Measurements from ENCODE around the gene AKIRIN2.
A peak's percentile ranks its signal among the peaks of the same experiment; 100 is the strongest.

Gene AKIRIN2

DNA sequence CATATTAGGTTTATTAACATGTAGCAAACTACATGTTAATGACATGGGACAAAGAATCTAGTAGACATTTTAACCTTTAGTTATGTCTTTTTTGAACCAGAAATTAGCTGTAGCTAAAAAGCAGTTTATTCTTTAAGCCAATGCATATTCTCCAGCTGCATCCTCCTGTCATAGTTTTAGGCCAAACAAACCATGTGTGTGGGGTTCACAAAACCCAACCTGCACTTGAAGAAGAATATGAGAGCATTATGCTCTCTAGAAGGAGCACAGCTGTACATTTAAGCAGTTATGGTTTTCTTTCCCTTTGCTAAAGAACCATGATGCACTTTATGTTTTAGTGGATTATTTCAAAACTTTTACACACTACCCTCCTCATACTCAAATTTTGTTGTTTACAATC lies 46.2 kb downstream of the AKIRIN2 start:
- no peak for DNase-seq (ENCODE audit: low read depth)

DNA sequence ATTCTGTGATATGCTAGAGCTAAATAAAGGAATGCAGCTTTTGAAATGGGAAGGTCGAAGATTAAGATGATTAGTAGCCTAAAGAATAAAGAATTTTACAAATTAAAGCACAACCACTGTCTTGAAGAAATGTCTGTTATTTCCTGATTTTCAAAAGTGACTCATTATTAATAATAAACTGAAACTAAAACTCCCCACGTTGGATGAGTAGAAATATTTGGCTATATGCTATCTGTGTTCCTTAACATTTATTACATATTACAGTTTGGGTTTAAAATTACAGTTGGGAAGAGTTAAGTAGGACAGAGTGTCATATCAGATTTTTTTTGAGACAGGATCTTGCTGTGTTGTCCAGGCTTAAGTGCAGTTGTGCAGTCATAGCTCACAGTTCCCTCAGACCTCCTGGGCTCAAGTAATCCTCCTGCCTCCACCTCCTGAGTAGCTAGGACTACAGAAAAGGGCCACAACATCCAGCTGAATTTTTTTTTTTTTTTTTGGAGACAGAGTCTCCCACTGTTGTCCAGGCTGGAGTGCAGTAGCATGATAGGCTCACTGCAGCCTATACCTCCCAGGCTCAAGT lies 47.1 kb downstream of the AKIRIN2 start:
- peak; percentile 47 for DNase-seq (ENCODE audit: low read depth)

DNA sequence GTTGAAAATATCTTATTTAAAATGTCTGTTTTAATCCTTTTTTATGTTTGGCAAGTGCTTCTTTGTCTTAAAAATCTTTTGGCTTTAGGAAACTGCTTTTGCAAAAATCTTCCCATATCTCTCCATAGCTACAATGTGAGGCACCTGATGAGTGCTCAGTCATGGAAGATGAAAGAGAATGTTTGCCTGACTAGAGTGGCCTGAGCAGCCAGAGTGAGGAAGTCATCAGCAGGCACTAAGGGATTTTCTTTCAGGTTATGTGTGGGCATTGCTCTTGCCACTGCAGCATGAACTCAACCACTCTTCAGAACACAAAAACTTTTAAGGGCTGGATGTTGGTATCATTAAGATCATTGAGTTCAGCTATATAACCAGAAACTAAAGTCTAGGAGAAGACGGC lies 47.9 kb downstream of the AKIRIN2 start:
- no peak for DNase-seq (ENCODE audit: low read depth)

DNA sequence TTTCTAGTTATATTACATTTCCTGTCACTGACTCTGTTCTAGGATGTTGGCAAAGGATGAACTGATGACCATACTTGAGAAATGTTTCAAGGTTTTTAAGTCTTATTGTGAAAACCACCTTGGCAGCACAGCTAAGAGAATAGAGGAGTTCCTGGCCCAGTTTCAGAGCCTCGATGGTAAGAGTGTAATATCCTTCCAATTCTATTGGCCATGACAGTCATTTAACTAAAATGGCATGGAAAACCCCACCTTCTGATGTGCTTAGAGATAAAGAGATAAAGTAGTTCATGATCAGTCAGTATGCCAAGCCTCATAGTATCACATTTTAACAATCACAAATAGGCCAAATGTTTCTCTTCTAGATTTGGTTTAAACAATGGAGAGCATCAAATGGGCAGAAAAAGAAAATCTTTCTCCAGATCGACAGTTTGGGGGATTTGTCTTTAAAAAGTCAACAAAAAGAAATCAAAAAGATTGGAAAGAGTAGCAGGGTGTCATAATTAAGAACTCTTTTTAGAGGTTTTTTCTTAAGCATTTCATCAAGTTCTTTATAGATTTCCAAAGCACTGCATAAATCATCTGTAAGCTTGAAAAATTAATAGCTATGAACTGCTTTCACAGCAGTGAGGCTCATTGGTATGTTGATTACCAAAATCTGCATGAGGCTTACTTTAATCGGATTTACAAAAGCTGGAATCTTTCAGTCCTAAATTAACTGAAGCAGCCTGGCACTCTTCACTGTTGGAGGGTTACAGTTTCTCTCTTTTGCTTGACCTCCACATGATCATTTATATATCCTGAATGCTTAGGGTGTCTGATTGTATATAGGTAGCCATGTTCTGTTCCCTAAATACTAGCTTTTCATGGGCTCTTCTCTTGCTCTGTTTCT lies 48.7 kb downstream of the AKIRIN2 start:
- DNase-seq (ENCODE audit: low read depth), result no peak

DNA sequence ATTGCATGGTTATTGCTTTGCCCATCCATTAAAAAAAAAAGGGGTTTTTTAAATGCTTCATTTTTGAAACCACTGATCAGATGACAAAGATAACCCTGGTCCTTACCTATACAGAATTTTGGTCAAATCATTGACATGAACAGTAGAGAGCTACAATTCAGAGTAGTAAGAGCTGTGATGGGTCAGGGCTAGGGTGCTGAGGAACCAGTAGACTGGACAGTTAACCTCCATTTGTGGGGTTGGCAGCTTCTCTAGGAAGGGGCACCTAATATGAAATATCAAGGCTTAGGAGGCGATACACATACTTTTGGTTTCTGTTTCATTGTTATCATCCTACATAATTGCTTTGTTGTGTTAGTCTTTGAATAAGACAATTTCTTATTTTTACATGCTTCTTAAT lies 57.0 kb downstream of the AKIRIN2 start:
- DNase-seq (ENCODE audit: low read depth), result no peak

DNA sequence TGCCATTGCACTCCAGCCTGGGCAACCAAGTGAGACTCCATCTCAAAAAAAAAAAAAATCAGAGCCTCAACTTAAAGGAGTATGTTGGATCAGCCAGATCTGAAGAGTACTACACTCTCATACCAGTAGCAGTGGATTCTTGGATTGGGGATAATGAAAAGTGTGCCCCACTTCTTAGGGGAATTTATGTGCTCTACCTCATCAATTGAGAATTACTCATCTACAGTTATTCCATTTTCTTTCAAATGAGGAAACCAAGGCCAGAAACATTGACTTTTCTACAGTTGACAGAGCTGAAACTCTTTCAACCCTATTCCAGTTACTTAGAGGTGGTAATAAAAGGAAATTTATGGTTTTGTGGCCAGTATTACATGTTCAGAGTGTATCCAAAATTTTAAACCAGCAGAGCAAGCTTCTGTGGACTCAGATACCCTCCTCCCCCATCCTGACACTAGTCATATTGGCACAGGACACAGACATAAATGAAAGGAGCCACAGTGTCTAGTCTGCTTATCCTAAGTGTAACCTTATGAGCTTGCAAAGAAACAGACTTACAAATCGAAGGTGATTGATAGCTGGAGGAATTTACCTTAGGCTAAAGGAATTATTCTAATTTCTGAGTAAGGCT lies 60.9 kb downstream of the AKIRIN2 start:
- DNase-seq (ENCODE audit: low read depth), result no peak

DNA sequence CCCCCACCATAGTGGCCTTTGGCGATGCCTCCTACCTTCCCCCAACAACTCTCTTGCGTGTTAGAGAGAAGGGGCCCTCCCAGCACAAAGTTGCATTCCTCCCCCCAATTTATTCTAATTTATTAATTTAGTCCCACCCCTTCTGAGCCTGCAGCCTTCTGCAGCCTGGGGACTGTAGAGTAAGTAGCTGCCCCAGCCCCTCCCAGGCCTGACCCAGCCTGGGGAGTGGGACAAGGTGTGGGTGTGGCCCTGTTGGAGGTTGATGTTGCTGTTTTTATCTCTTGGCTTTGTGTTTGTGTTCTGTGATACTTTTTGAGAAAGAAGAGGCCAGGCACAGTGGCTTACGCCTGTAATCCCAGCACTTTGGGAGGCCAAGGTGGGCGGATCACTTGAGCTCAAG lies 62.7 kb downstream of the AKIRIN2 start:
- no peak for DNase-seq (ENCODE audit: low read depth)

DNA sequence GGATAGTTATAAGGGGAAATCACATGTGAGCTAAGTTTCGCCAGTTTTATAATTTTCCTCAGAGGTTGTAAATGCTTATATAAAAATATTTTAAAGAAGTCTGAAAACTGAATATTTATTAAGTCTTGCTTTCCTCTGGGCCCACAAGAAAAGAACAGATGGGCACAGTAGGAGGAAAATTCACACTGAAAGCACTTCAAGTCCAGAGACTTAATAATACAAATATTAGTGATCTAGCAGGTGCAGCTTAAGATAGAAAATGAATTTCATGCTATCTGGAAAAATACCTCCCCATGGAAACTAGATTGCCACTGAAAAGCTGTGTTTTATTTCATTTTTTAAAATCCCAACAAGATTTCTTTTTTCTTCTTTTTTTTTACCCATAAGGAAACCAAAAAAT lies 64.9 kb downstream of the AKIRIN2 start:
- DNase-seq (ENCODE audit: low read depth), result no peak

DNA sequence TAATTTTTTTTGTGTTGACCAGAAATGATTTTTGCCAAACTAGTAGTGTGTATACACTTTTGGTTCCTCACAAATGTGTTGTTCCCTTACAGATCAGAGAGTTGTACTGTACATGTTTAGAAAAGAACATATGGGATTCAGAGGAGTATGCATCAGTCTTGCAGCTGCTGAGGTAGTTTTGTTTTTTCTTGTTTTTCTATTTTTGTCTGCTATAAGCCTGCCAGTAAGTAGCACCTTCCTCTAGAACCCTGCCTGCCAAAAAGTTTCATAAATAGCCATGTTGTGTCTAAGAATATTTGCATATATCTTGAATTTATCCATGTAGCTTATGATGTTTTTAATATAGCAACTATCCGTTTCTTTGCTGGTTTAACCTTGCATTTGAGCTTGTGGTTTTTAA lies 65.7 kb downstream of the AKIRIN2 start:
- DNase-seq (ENCODE audit: low read depth), result no peak

DNA sequence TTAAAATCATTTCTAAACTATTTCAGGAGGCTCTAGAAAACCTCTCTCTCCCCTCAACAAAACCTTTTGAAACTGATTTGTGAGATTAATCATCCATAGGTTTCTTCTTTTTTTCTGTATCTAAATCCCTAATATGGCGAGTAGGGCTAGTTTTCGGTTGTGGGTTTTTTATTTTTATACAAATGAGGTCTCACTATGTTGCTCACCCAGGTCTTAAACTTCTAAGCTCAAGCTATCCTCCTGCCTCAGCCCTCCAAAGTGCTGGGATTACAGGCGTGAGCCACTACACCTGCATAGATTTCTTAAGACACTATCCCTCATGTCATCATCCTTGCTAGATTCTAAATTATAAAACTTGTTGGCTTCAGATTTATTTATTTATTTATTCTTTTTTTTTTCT lies 68.2 kb downstream of the AKIRIN2 start:
- DNase-seq (ENCODE audit: low read depth), result no peak

DNA sequence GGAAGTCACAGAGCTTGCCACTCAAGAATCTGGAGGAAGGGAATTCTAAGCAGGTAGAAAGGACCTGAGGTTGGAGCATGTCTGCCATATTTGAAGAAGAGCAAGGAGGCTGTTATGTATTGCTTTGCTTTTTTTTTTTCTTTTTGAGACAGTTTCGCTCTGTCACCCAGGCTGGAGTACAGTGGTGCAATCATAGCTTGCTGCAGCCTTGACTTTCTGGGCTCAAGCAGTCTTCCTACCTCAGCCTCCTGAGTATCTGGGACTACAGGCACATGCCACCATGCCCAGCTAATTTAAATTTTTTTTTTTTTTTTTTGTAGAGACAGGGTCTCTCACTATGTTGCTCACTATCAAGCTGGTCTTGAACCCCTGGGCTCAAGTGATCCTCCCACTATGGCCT lies 71.3 kb downstream of the AKIRIN2 start:
- DNase-seq (ENCODE audit: low read depth), result no peak

DNA sequence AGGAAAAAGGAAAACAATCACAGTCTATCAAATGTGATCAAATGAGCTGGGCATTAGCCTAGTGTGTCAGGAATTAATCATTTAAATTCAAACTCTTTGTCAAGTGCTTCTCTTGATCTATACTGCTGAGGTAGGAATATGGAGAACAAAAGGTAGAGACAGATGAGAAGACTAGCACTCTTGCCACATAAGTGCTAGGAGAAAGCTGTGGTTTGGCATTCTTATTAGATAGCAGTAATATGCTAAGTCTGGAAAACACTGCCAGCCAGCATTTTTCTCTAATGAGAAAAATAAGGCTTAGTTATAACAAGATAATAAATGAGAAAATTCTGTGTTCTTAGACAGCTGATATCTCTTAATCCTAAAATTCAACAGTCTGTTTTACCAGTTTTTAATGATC lies 73.2 kb downstream of the AKIRIN2 start:
- DNase-seq (ENCODE audit: low read depth), result peak; percentile 71

DNA sequence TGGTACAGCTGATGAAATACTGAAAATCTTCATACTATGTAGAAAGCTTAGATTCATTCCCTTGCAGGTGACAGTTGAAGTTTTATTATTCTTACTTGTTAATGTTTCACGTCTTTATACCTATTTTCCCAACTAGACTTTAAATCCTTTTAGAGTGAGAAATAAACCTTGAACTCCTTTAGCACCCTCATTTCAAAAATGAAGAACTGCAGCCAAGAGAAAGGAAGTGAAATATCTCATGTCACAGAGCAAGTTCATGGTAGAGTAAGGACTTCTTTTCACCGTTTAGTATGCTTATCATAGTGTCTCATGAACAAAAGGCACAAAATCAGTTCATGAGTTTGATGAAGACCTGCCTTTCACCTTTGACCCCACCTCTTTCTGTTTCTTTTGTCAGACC lies 73.6 kb downstream of the AKIRIN2 start:
- DNase-seq (ENCODE audit: low read depth), result no peak
